ENCODE data around the gene CD164L2. TPM values are rescaled to one million over a fixed set of nuclear protein-coding genes. Genes with fewer than 3 reads are reported as not detected.

The CD164L2 gene
- total RNA-seq, 5 donors from 2014 or later (not counting 1 experiment from before 2014, with no cell fraction given), result not detected

DNA sequence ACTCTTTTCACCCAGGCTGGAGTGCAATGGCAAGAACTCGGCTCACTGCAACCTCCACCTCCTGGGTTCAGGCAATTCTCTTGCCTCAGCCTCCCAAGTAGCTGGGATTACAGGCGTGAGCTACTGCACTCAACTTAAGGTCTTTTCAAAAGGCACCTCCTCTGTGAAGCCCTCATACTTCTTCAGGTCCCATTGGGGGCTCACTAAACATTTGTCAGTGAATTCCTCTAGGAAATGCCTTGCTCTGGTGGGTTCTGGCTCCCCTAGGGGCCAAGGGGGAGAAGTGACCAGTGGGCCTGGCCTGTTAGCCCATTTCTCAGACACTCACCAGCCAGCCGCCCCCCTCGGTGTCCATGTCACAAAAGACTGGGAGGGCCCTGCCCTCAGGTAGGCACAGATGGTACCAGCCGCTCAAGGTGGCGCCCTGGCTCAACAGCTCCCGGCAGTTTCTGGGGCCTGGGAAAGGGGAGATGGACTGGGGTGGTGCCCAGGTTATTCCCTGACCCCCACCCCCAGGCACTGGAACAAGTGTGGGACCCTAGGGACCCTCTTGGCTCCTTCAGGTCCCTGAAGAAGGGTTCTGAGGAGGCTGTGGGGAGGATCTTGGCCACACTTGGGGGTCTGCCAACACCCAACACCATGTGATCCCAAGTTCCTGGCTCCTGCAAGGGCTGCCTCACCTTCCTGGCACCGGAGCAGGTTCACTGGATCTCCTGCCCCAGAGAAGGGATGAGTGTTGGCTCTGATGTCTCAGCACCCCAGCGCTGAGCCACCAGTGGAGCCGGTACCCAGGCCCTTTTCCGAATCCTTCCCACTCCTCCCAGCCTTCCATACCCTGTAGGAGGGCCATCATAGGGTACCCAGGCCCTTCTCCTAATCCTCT, 10.1 kb downstream of the CD164L2 start:
- DNase-seq (no peak), ATAC-seq (replicated peaks in 1 of 4) (no peak)
- H3K36me3 ChIP-seq (ENCODE audit: control insufficient read depth in 2 of 2, extremely low read depth in 1 of 2, insufficient read depth in 1 of 2, low read length in 1 of 2), result no peaks in the 10 kb centered on the region
- no peaks in the 10 kb centered on the region for H3K9me3 Mint-ChIP-seq
- peaks cover 0 to 3% of the 10 kb centered on the region in 2 donors for H3K27me3 Mint-ChIP-seq
- H3K27ac Mint-ChIP-seq, result no peak overlapping the region
- H3K4me1 ChIP-seq (ENCODE audit: control insufficient read depth in 1 of 2, extremely low read depth in 1 of 2, insufficient read depth in 2 of 2, low read length in 2 of 2), result peaks cover 9% of the 10 kb centered on the region in 2 experiments
- H3K36me3 Mint-ChIP-seq, result no peaks in the 10 kb centered on the region
- no peak overlapping the region for H3K27ac ChIP-seq (ENCODE audit: low read length)
- WGBS (ENCODE audit: insufficient coverage), result 96% methylated on average over 3 of the region's 11 CpGs
- POLR2A ChIA-PET, result interaction anchor here in 1 of 2 donors (0.6 kb wide), 1 partner anchor 64 kb away, joined by 4 read pairs; no protein-coding TSS in a partner anchor
- H3K4me3 Mint-ChIP-seq, result no peak overlapping the region
- H3K4me3 ChIP-seq (ENCODE audit: control insufficient read depth in 1 of 2, extremely low read depth in 1 of 2, low read length in 1 of 2), result no peak overlapping the region
- H3K4me1 Mint-ChIP-seq, result peaks cover 9 to 14% (median 12%) of the 10 kb centered on the region in 3 donors
- H3K27me3 ChIP-seq (replicated peaks in 1 of 2; ENCODE audit: control insufficient read depth in 2 of 2, extremely low read depth in 1 of 2, insufficient read depth in 2 of 2, low read length in 1 of 2), result peaks cover 0 to 6% of the 10 kb centered on the region in 2 experiments
- H3K9me3 ChIP-seq, result no peaks in the 10 kb centered on the region
- CTCF ChIA-PET, result interaction anchor here in 1 of 2 donors (0.6 kb wide), 1 partner anchor 591 kb away, joined by 3 read pairs; no protein-coding TSS in a partner anchor

DNA sequence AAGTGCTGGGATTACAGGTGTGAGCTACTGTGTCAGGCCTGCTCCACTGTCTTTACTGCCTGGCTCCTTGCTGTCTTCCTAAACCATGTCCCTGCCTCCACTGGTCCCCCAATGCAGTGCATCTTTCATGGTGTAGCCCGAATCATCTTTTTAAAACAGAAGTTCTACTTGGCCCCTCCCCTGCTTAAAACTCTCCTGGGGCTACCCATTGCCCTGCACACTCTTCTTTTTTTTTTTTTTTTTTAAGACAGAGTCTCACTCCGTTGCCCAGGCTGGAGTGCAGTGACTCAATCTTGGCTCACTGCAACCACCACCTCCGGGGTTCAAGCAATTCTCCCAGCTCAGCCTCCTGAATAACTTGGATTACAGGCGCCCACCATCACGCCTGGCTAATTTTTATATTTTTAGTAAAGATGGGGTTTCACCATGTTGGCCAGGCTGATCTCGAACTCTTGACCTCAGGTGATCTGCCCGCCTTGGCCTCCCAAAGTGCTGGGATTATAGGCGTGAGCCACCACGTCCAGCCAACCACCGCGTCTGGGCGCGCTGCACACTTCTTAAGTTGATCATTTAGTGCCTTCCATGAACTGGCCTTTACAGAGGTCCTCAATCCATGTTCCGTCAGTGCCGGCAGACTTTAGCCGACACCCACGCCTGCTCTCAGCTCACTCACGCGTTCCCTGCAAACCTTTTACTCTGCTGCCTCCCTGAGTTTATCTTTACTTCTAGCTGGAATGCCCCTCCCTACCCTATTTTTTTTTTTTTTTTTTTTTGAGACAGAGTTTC, 10.9 kb downstream of the CD164L2 start:
- no peak for DNase-seq
- Histone ChIP-seq H3K4me1 (ENCODE audit: control insufficient read depth in 1 of 2, extremely low read depth in 1 of 2, insufficient read depth in 2 of 2, low read length in 2 of 2) (peaks cover 9 to 12% of the 10 kb centered on the region in 2 experiments), H3K9me3 (no peaks in the 10 kb centered on the region), H3K27ac (ENCODE audit: low read length) (no peak overlapping the region), H3K36me3 (ENCODE audit: control insufficient read depth in 2 of 2, extremely low read depth in 1 of 2, insufficient read depth in 1 of 2, low read length in 1 of 2) (no peaks in the 10 kb centered on the region), H3K4me3 (ENCODE audit: control insufficient read depth in 1 of 2, extremely low read depth in 1 of 2, low read length in 1 of 2) (no peak overlapping the region), H3K27me3 (replicated peaks in 1 of 2; ENCODE audit: control insufficient read depth in 2 of 2, extremely low read depth in 1 of 2, insufficient read depth in 2 of 2, low read length in 1 of 2) (peaks cover 0 to 6% of the 10 kb centered on the region in 2 experiments)
- CTCF ChIA-PET, result interaction anchor here in 1 of 2 donors (0.6 kb wide), 1 partner anchor 591 kb away, joined by 3 read pairs; no protein-coding TSS in a partner anchor
- H3K9me3 Mint-ChIP-seq, result no peaks in the 10 kb centered on the region
- H3K36me3 Mint-ChIP-seq, result no peaks in the 10 kb centered on the region
- H3K27me3 Mint-ChIP-seq, result peaks cover 0 to 3% of the 10 kb centered on the region in 2 donors
- WGBS (ENCODE audit: insufficient coverage), result 93% methylated on average over 13 of the region's 19 CpGs
- POLR2A ChIA-PET, result interaction anchor here in 1 of 2 donors (0.6 kb wide), 1 partner anchor 63 kb away, joined by 4 read pairs; no protein-coding TSS in a partner anchor
- no peak for ATAC-seq (replicated peaks in 1 of 4)
- peaks cover 13 to 18% (median 17%) of the 10 kb centered on the region in 3 donors for H3K4me1 Mint-ChIP-seq
- H3K4me3 Mint-ChIP-seq, result no peak overlapping the region
- H3K27ac Mint-ChIP-seq, result no peak overlapping the region

- Histone ChIP-seq H3K27me3 (replicated peaks in 1 of 2; ENCODE audit: control insufficient read depth in 2 of 2, extremely low read depth in 1 of 2, insufficient read depth in 2 of 2, low read length in 1 of 2) (peaks cover 0 to 11% of the 10 kb centered on the region in 2 experiments), H3K36me3 (ENCODE audit: control insufficient read depth in 2 of 2, extremely low read depth in 1 of 2, insufficient read depth in 1 of 2, low read length in 1 of 2) (no peaks in the 10 kb centered on the region), H3K4me1 (ENCODE audit: control insufficient read depth in 1 of 2, extremely low read depth in 1 of 2, insufficient read depth in 2 of 2, low read length in 2 of 2) (peaks cover 15 to 36% of the 10 kb centered on the region in 2 experiments), H3K9me3 (no peaks in the 10 kb centered on the region), H3K27ac (ENCODE audit: low read length) (no peak overlapping the region), H3K4me3 (ENCODE audit: control insufficient read depth in 1 of 2, extremely low read depth in 1 of 2, low read length in 1 of 2) (no peak overlapping the region)
- Mint-ChIP-seq H3K4me1 (peaks cover 33 to 43% (median 40%) of the 10 kb centered on the region in 3 donors), H3K9me3 (no peaks in the 10 kb centered on the region), H3K27me3 (no peaks in the 10 kb centered on the region), H3K4me3 (no peak overlapping the region), H3K36me3 (no peaks in the 10 kb centered on the region), H3K27ac (peak overlapping the region; percentile 36 to 58)
- ATAC-seq (replicated peaks in 1 of 4), result peak in 1 of 4 experiments; percentile 13
- POLR2A ChIA-PET, result interaction anchor here in 1 of 2 donors (1.1 kb wide), 1 partner anchor 25 kb away, joined by 4 read pairs; no protein-coding TSS in a partner anchor
- CTCF ChIA-PET, result interaction anchor here (0.7 to 1.4 kb wide), 3 partner anchors 11 to 210 kb away, joined by 4 to 12 read pairs (median 5); no protein-coding TSS in a partner anchor
- peak in 4 of 35 experiments; percentile 25 to 39 (median 34) for DNase-seq
- 57% methylated on average over 13 of the region's 13 CpGs for WGBS (ENCODE audit: insufficient coverage)
Measured at GRCh38 chr1:27368869-27369582, 14.1 kb downstream of the CD164L2 start.

DNA sequence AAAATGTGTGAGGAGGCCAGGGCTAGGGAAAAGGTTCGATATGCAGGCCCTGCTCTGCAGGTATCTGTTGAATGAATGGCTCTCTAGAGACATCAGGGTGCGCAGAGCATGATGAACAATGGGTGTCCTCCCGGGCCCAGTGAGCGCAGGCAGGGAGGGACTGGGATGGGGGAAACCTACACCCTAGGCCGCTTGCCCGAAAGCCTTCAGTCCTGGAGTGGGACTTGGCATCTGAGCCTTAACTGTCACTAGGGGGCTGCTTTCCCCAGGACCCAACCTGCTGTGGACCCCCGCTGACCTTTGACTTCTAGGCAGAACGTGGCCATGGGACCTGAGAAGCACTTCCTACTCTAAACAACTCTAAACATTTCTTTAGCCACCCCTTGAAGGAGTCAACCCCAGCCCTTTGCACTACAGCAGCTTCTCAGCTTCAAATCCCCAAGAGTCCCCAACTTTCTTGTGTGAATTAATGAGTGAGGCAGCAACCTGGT, 15.9 kb downstream of the CD164L2 start:
- H3K4me3 ChIP-seq (ENCODE audit: control insufficient read depth in 1 of 2, extremely low read depth in 1 of 2, low read length in 1 of 2), result peak overlapping the region in 1 of 2 donors; percentile 53
- ATAC-seq (replicated peaks in 1 of 4) (no peak), DNase-seq (no peak)
- Mint-ChIP-seq H3K4me1 (peaks cover 38 to 48% (median 42%) of the 10 kb centered on the region in 3 donors), H3K36me3 (no peaks in the 10 kb centered on the region), H3K27me3 (no peaks in the 10 kb centered on the region), H3K9me3 (no peaks in the 10 kb centered on the region), H3K27ac (peak overlapping the region in 1 of 2 donors; percentile 55), H3K4me3 (peak overlapping the region; percentile 71 to 79 (median 78))
- H3K4me1 ChIP-seq (ENCODE audit: control insufficient read depth in 1 of 2, extremely low read depth in 1 of 2, insufficient read depth in 2 of 2, low read length in 2 of 2), result peaks cover 15 to 36% of the 10 kb centered on the region in 2 experiments
- POLR2A ChIA-PET, result no interaction called here
- CTCF ChIA-PET, result interaction anchor here (1.1 to 1.4 kb wide), 2 partner anchors 9 to 68 kb away, joined by 4 read pairs; no protein-coding TSS in a partner anchor
- 83% methylated on average over 8 of the region's 8 CpGs for WGBS (ENCODE audit: insufficient coverage)
- H3K27ac ChIP-seq (ENCODE audit: low read length), result no peak overlapping the region
- peaks cover 0 to 11% of the 10 kb centered on the region in 2 experiments for H3K27me3 ChIP-seq (replicated peaks in 1 of 2; ENCODE audit: control insufficient read depth in 2 of 2, extremely low read depth in 1 of 2, insufficient read depth in 2 of 2, low read length in 1 of 2)
- no peaks in the 10 kb centered on the region for H3K9me3 ChIP-seq
- H3K36me3 ChIP-seq (ENCODE audit: control insufficient read depth in 2 of 2, extremely low read depth in 1 of 2, insufficient read depth in 1 of 2, low read length in 1 of 2), result no peaks in the 10 kb centered on the region

- H3K9me3 ChIP-seq, result no peaks in the 10 kb centered on the region
- Mint-ChIP-seq H3K4me3 (peak within 1 kb of the TSS; percentile 85 to 87 (median 86)), H3K9me3 (no peaks in the 10 kb centered on the region), H3K27ac (peak within 1 kb of the TSS in 1 of 2 donors; percentile 82), H3K27me3 (no peaks in the 10 kb centered on the region), H3K4me1 (peaks cover 38 to 48% (median 42%) of the 10 kb centered on the region in 3 donors), H3K36me3 (no peaks in the 10 kb centered on the region)
- WGBS (ENCODE audit: insufficient coverage), result 3% methylated on average over 60 of the region's 67 CpGs
- no peaks in the 10 kb centered on the region for H3K36me3 ChIP-seq (ENCODE audit: control insufficient read depth in 2 of 2, extremely low read depth in 1 of 2, insufficient read depth in 1 of 2, low read length in 1 of 2)
- ChIA-PET POLR2A (no interaction called here), CTCF (interaction anchor here in 1 of 2 donors (0.7 to 1.8 kb wide), 3 partner anchors 10 to 67 kb away, joined by 3 to 9 read pairs (median 4); no protein-coding TSS in a partner anchor)
- peaks cover 15 to 36% of the 10 kb centered on the region in 2 experiments for H3K4me1 ChIP-seq (ENCODE audit: control insufficient read depth in 1 of 2, extremely low read depth in 1 of 2, insufficient read depth in 2 of 2, low read length in 2 of 2)
- H3K4me3 ChIP-seq (ENCODE audit: control insufficient read depth in 1 of 2, extremely low read depth in 1 of 2, low read length in 1 of 2), result peak within 1 kb of the TSS; percentile 53 to 68
- ATAC-seq (replicated peaks in 1 of 4) (peak; percentile 50 to 58 (median 56)), DNase-seq (peak in 5 of 35 experiments; percentile 18 to 64 (median 43))
- H3K27me3 ChIP-seq (replicated peaks in 1 of 2; ENCODE audit: control insufficient read depth in 2 of 2, extremely low read depth in 1 of 2, insufficient read depth in 2 of 2, low read length in 1 of 2), result peaks cover 0 to 11% of the 10 kb centered on the region in 2 experiments
- H3K27ac ChIP-seq (ENCODE audit: low read length), result no peak within 1 kb of the TSS
Measured at GRCh38 chr1:27366411-27367159, 16.5 kb downstream of the CD164L2 start, which contains the start of gene MAP3K6. Gene MAP3K6, minus strand, starts transcription at chr1:27366961. Its CDS starts 364 bp downstream, at chr1:27366597.

Measured in T-cell (primary cell).